Caco-2 (cell line): ENCODE results near the gene TOMM40. TPM values are rescaled to one million over a fixed set of nuclear protein-coding genes. Genes with fewer than 3 reads are reported as not detected.
A peak's percentile ranks its signal among the peaks of the same experiment; 100 is the strongest.

Experiments
- BruUV-seq: library from RNA; stranded (reverse); fragments of 400-500 nt; replicated peaks from 2 replicates; lab custom pipeline; 2021; lab: Mats Ljungman, UMichigan
- CTCF ChIA-PET: fragments of 300-600 bp; sonication (Branson Sonifier 250); formaldehyde crosslinking; loops from one replicate; lab custom pipeline; 2022; ENCODE audit warnings: antibody characterized with exemption; lab: Charles Lee
- POLR2A ChIA-PET: fragments of 300-600 bp; sonication (Branson Sonifier 250); formaldehyde crosslinking; loops from one replicate; lab custom pipeline; 2022; ENCODE audit warnings: antibody characterized with exemption; lab: Charles Lee
- DNase-seq, 2 experiments: peaks; one replicate each; pipeline versions ENCODE4 v3.0.0 to v3.0.0-alpha.2; 2020 to 2022
- H3K27me3 ChIP-seq: replicated peaks from 2 replicates; pipeline ENCODE4 v1.6.0; 2011; ENCODE audit warnings: low read length; ENCODE audit not compliant: control insufficient read depth, insufficient read depth
- H3K36me3 ChIP-seq: 2 replicates; pipeline ENCODE4 v1.5.1; 2011; ENCODE audit warnings: low read length; ENCODE audit not compliant: control insufficient read depth, insufficient read depth
- H3K4me1 ChIP-seq: fragments of 250-450 bp; sonication (Bioruptor Pico); 2 replicates; pipeline ENCODE4 v1.5.1; 2020; ENCODE audit warnings: mild to moderate bottlenecking
- H3K4me3 ChIP-seq: 2 replicates; pipeline ENCODE4 v1.5.1; 2011; ENCODE audit warnings: low read depth, mild to moderate bottlenecking, control low read depth, low read length
- H3K9me3 ChIP-seq: fragments of 250-450 bp; sonication (Bioruptor Pico); 2 replicates; pipeline ENCODE4 v1.5.1; 2020; ENCODE audit warnings: mild to moderate bottlenecking, moderate library complexity
- H3K27ac Mint-ChIP-seq: one replicate; pipeline ENCODE4 v1.8.0; 2022; ENCODE audit warnings: mixed read lengths; ENCODE audit not compliant: unreplicated experiment
- H3K27me3 Mint-ChIP-seq: one replicate; pipeline ENCODE4 v1.8.0; 2022; ENCODE audit warnings: mixed read lengths; ENCODE audit not compliant: insufficient read depth, unreplicated experiment
- H3K36me3 Mint-ChIP-seq: one replicate; pipeline ENCODE4 v1.8.0; 2022; ENCODE audit warnings: mild to moderate bottlenecking, mixed read lengths; ENCODE audit not compliant: insufficient read depth, unreplicated experiment
- H3K4me1 Mint-ChIP-seq: one replicate; pipeline ENCODE4 v1.8.0; 2022; ENCODE audit warnings: low read depth, mixed read lengths; ENCODE audit not compliant: unreplicated experiment
- H3K4me3 Mint-ChIP-seq: one replicate; pipeline ENCODE4 v1.8.0; 2022; ENCODE audit warnings: mild to moderate bottlenecking, moderate library complexity, mixed read lengths; ENCODE audit not compliant: unreplicated experiment
- H3K9me3 Mint-ChIP-seq: one replicate; pipeline ENCODE4 v1.8.0; 2022; ENCODE audit warnings: mixed read lengths; ENCODE audit not compliant: unreplicated experiment
- intact Hi-C: fragments of 100-400 bp; cut with micrococcal nuclease; formaldehyde crosslinking; loops from one replicate; pipeline ENCODE4 v1.10.0; 2022; ENCODE audit not compliant: unreplicated experiment
- total RNA-seq: library from RNA; stranded (reverse); gene quantifications from 2 replicates; pipeline ENCODE4 v1.2.3, GENCODE V29; 2022
- TF ChIP-seq, protein P1 (sequence below), 2 experiments: fragments of 200-600 bp in 1 of 2; IDR thresholded peaks; 1 replicate in 1 of 2; 2 replicates in 1 of 2; pipeline versions ENCODE4 v1.5.1 to v1.8.0; 2011 to 2022; ENCODE audit warnings: antibody characterized with exemption in 1 of 2, control low read depth in 1 of 2, inconsistent platforms in 1 of 2, low read depth in 1 of 2, low read length in 1 of 2, mild to moderate bottlenecking in 1 of 2, moderate library complexity in 1 of 2; ENCODE audit not compliant: insufficient read depth in 1 of 2, severe bottlenecking in 1 of 2, unreplicated experiment in 1 of 2

TOMM40 gene
- total RNA-seq, 1 experiment from 2014 or later: 205 TPM

DNA sequence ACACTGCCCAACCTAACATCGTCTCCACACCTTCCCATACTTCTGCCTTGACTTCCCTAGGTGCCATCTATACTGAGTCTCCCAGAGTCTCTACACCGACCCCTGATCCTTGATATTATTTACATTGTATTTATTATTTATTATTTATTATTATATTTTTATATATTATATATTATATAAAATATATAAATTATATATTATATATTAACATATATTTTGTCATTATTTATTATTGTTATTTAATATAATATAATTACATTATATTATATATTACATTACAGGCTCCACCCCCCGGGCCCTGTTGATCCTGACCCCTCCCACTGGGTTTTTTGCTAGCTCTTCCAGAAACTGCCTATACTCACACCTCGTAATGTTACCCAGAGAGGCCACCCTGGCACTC, 18.4 kb upstream of the TOMM40 start:
- Histone ChIP-seq H3K4me1 (peaks cover 1% of the 10 kb centered on the region; the same call in 1 of the 2 replicates), H3K9me3 (no peaks in the 10 kb centered on the region; the same call in 1 of the 2 replicates), H3K4me3 (no peak overlapping the region), H3K36me3 (peaks cover 20% of the 10 kb centered on the region), H3K27me3 (no peaks in the 10 kb centered on the region)
- TF ChIP-seq, protein P1, sequence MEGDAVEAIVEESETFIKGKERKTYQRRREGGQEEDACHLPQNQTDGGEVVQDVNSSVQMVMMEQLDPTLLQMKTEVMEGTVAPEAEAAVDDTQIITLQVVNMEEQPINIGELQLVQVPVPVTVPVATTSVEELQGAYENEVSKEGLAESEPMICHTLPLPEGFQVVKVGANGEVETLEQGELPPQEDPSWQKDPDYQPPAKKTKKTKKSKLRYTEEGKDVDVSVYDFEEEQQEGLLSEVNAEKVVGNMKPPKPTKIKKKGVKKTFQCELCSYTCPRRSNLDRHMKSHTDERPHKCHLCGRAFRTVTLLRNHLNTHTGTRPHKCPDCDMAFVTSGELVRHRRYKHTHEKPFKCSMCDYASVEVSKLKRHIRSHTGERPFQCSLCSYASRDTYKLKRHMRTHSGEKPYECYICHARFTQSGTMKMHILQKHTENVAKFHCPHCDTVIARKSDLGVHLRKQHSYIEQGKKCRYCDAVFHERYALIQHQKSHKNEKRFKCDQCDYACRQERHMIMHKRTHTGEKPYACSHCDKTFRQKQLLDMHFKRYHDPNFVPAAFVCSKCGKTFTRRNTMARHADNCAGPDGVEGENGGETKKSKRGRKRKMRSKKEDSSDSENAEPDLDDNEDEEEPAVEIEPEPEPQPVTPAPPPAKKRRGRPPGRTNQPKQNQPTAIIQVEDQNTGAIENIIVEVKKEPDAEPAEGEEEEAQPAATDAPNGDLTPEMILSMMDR (IDR thresholded peaks at IDR 0.05; ENCODE audit: insufficient read depth in 1 of 2, low read depth in 1 of 2, low read length in 1 of 2, severe bottlenecking in 1 of 2, unreplicated experiment in 1 of 2): no peak
- no peaks in the 10 kb centered on the region for H3K9me3 Mint-ChIP-seq
- BruUV-seq: no TSS peak
- POLR2A ChIA-PET: interaction anchor here (0.6 kb wide), 1 partner anchor 41 kb away, joined by 5 read pairs; no protein-coding TSS in a partner anchor
- no peak overlapping the region for H3K27ac Mint-ChIP-seq
- peaks cover 98% of the 10 kb centered on the region for H3K36me3 Mint-ChIP-seq
- CTCF ChIA-PET: interaction anchor here (0.6 kb wide), 1 partner anchor 33 kb away, joined by 3 read pairs; no protein-coding TSS in a partner anchor
- no peak overlapping the region for H3K4me3 Mint-ChIP-seq
- peaks cover 10% of the 10 kb centered on the region for H3K4me1 Mint-ChIP-seq
- intact Hi-C loops: no loop called here
- no peak for DNase-seq
- no peaks in the 10 kb centered on the region for H3K27me3 Mint-ChIP-seq

GRCh38 chr19:44874317-44874716, 16.7 kb upstream of the TOMM40 start:
- CTCF ChIA-PET: interaction anchor here (1.0 kb wide), 1 partner anchor 10 kb away, joined by 3 read pairs; no protein-coding TSS in a partner anchor

GRCh38 chr19:44875666-44876451, 15.2 kb upstream of the TOMM40 start:
- TF ChIP-seq, protein P1 (IDR thresholded peaks at IDR 0.05; ENCODE audit: insufficient read depth in 1 of 2, low read depth in 1 of 2, low read length in 1 of 2, severe bottlenecking in 1 of 2, unreplicated experiment in 1 of 2): no peak
- Histone ChIP-seq H3K27me3 (no peaks in the 10 kb centered on the region), H3K9me3 (no peaks in the 10 kb centered on the region), H3K36me3 (peaks cover 17% of the 10 kb centered on the region), H3K4me1 (peaks cover 17% of the 10 kb centered on the region), H3K4me3 (no peak overlapping the region)
- Mint-ChIP-seq H3K36me3 (peaks cover 88% of the 10 kb centered on the region), H3K4me1 (peaks cover 17% of the 10 kb centered on the region), H3K27ac (peak overlapping the region; percentile 16), H3K9me3 (no peaks in the 10 kb centered on the region), H3K4me3 (no peak overlapping the region), H3K27me3 (no peaks in the 10 kb centered on the region)
- ChIA-PET CTCF (no interaction called here), POLR2A (no interaction called here)
- intact Hi-C loops: no loop called here
- no peak for DNase-seq
- no TSS peak for BruUV-seq

More at GRCh38 chr19:44874317-44874716, 16.7 kb upstream of the TOMM40 start:
- H3K27me3 ChIP-seq: no peaks in the 10 kb centered on the region
- BruUV-seq: no TSS peak
- Mint-ChIP-seq H3K27me3 (no peaks in the 10 kb centered on the region), H3K9me3 (no peaks in the 10 kb centered on the region), H3K4me3 (no peak overlapping the region), H3K4me1 (peaks cover 17% of the 10 kb centered on the region), H3K36me3 (peaks cover 96% of the 10 kb centered on the region), H3K27ac (peak overlapping the region; percentile 18)
- POLR2A ChIA-PET: no interaction called here
- TF ChIP-seq, protein P1 (IDR thresholded peaks at IDR 0.05; ENCODE audit: insufficient read depth in 1 of 2, low read depth in 1 of 2, low read length in 1 of 2, severe bottlenecking in 1 of 2, unreplicated experiment in 1 of 2): no peak
- no peak for DNase-seq
- peaks cover 14% of the 10 kb centered on the region for H3K4me1 ChIP-seq
- no peaks in the 10 kb centered on the region for H3K9me3 ChIP-seq
- H3K4me3 ChIP-seq: no peak overlapping the region
- H3K36me3 ChIP-seq: peaks cover 17% of the 10 kb centered on the region
- intact Hi-C loops: no loop called here
